PC-3 (cell line): ENCODE measurements around the gene GABARAP. TPM values are rescaled to one million over a fixed set of nuclear protein-coding genes. Genes with fewer than 3 reads are reported as not detected.

ENCODE experiments used
- ATAC-seq: fragments of 200-7000 bp; cut with Tn5 transposase; 2 replicates; pipeline ENCODE4 v1.9.1; 2020; ENCODE audit warnings: mild to moderate bottlenecking, moderate library complexity
- BruUV-seq: library from RNA; stranded (reverse); fragments of 400-500 nt; replicated peaks from 2 replicates; lab custom pipeline; 2021; lab: Mats Ljungman, UMichigan
- CTCF ChIA-PET: fragments of 300-600 bp; sonication (Branson Sonifier 250); formaldehyde crosslinking; loops from one replicate; lab custom pipeline; 2022; ENCODE audit warnings: antibody characterized with exemption; lab: Charles Lee
- POLR2A ChIA-PET: fragments of 300-600 bp; sonication (Branson Sonifier 250); formaldehyde crosslinking; loops from one replicate; lab custom pipeline; 2022; ENCODE audit warnings: antibody characterized with exemption; ENCODE audit not compliant: unreplicated experiment; lab: Charles Lee
- DNase-seq: peaks from one replicate; pipeline ENCODE4 v3.0.0-alpha.2; 2015
- H2AFZ ChIP-seq: fragments of 300-600 bp; sonication (generic); 2 replicates; pipeline ENCODE4 v1.6.0; 2016; ENCODE audit warnings: antibody characterized with exemption, low read length
- H3F3A ChIP-seq: fragments of 300-600 bp; sonication (generic); one replicate; pipeline ENCODE4 v1.6.0; 2017; ENCODE audit warnings: antibody characterized with exemption, low read length, control low read depth, mild to moderate bottlenecking; ENCODE audit not compliant: unreplicated experiment
- H3K27ac ChIP-seq: fragments of 300-600 bp; sonication (generic); 2 replicates; pipeline ENCODE4 v1.5.1; 2016; ENCODE audit warnings: mild to moderate bottlenecking, low read length
- H3K27me3 ChIP-seq: fragments of 300-600 bp; sonication (generic); 2 replicates; pipeline ENCODE4 v1.6.1; 2016; ENCODE audit warnings: low read length, mixed read lengths
- H3K36me3 ChIP-seq: fragments of 300-600 bp; sonication (generic); 2 replicates; pipeline ENCODE4 v1.6.1; 2016; ENCODE audit warnings: low read depth, mixed run types, low read length, mixed read lengths
- H3K4me1 ChIP-seq: fragments of 300-600 bp; sonication (generic); 2 replicates; pipeline ENCODE4 v1.5.1; 2016; ENCODE audit warnings: low read length; ENCODE audit not compliant: insufficient read depth
- H3K4me2 ChIP-seq: fragments of 300-600 bp; sonication (generic); 2 replicates; pipeline ENCODE4 v1.6.0; 2016; ENCODE audit warnings: low read length
- H3K4me3 ChIP-seq: fragments of 300-600 bp; sonication (generic); 2 replicates; pipeline ENCODE4 v1.5.1; 2016; ENCODE audit warnings: mild to moderate bottlenecking, low read length, mixed read lengths
- H3K79me2 ChIP-seq: fragments of 300-600 bp; sonication (generic); 2 replicates; pipeline ENCODE4 v1.6.1; 2017; ENCODE audit warnings: low read length, mixed read lengths
- H3K9ac ChIP-seq: fragments of 300-600 bp; sonication (generic); 2 replicates; pipeline ENCODE4 v1.6.0; 2016; ENCODE audit warnings: mild to moderate bottlenecking, low read length
- H3K9me2 ChIP-seq: fragments of 300-600 bp; sonication (generic); replicated peaks from 2 replicates; pipeline ENCODE4 v1.6.1; 2016; ENCODE audit warnings: mixed run types, low read length, mixed read lengths
- H3K9me3 ChIP-seq: fragments of 300-600 bp; sonication (generic); 2 replicates; pipeline ENCODE4 v1.6.1; 2016; ENCODE audit warnings: low read length, mixed read lengths
- H4K20me1 ChIP-seq: fragments of 300-600 bp; sonication (generic); 2 replicates; pipeline ENCODE4 v1.6.1; 2016; ENCODE audit warnings: low read length, mixed read lengths
- CTCF ChIP-seq: fragments of 300-600 bp; sonication (generic); conservative IDR thresholded peaks from 2 replicates; pipeline ENCODE4 v1.5.1; 2017; ENCODE audit warnings: antibody characterized with exemption, low read depth, mild to moderate bottlenecking, low read length
- EZH2 ChIP-seq: fragments of 300-600 bp; sonication (generic); IDR thresholded peaks from one replicate; pipeline ENCODE4 v1.6.1; 2017; ENCODE audit warnings: antibody characterized with exemption, mild to moderate bottlenecking, low read length; ENCODE audit not compliant: unreplicated experiment
- EZH2phosphoT487 ChIP-seq: fragments of 300-600 bp; sonication (generic); IDR thresholded peaks from 2 replicates; pipeline ENCODE4 v1.6.1; 2018; ENCODE audit warnings: mild to moderate bottlenecking, antibody characterized with exemption, low read length, borderline replicate concordance
- intact Hi-C: fragments of 100-400 bp; cut with micrococcal nuclease; formaldehyde crosslinking; loops from 2 replicates; pipeline ENCODE4 v1.9.0; 2023
- total RNA-seq: library from RNA; depleted of rRNA; stranded (reverse); fragments of >200 nt; gene quantifications from 2 replicates; pipeline ENCODE4 v1.2.3, GENCODE V29; 2014

GABARAP gene
- total RNA-seq, 1 experiment from 2014 or later: 103 TPM

- Histone ChIP-seq H3K79me2 (peaks cover 24% of the 10 kb centered on the region), H3K4me3 (no peak overlapping the region), H3K27me3 (no peaks in the 10 kb centered on the region), H4K20me1 (no peaks in the 10 kb centered on the region), H2AFZ (no peak overlapping the region), H3K27ac (no peak overlapping the region), H3K9me3 (no peaks in the 10 kb centered on the region), H3K36me3 (no peaks in the 10 kb centered on the region), H3K9ac (no peak overlapping the region), H3F3A (no peaks in the 10 kb centered on the region), H3K4me2 (no peak overlapping the region), H3K4me1 (peaks cover 11% of the 10 kb centered on the region), H3K9me2 (no peaks in the 10 kb centered on the region)
- CTCF ChIA-PET: no interaction called here
- TF ChIP-seq CTCF (no peak), EZH2phosphoT487 (no peak), EZH2 (no peak)
- DNase-seq (no peak), ATAC-seq (no peak)
- POLR2A ChIA-PET: no interaction called here
- intact Hi-C loops: no loop called here
- BruUV-seq: no TSS peak
Observed at GRCh38 chr17:7211491-7212273, 30.6 kb downstream of the GABARAP start.

DNA sequence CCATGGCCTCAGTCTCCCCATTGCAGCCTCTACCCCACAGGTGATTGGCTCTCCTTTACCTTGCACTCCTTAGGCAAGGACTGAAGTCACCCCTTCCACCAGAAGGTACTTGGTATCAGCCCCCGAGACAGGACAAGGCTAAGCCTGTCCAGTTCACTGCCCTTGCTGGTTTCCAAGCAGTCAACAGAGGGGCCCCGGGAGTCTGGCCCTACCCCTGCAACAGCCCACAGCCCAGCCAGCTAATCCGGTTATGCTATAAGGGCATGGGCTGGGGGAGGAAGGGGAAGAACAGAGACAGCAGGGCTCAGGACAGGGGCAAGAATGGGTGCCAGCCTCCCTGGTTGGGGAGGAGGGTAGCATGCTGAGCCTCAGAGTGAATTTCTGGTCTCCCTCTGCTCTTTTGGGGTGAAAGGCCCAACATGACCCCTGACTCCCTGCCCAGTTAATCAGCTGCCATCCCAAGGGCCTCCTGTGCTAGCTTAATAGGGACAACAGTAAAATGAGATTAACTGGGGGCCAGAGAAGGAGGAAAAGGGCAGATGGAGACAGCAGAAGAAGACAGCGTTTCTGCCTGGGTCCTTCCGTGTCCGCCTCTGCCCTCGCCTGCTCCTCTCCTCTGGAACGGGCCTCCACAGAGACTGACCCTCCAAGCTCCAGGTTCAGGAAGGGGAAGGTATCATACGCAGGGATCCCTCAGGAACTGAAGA is 33.3 kb downstream of the GABARAP start:
- CTCF ChIA-PET: no interaction called here
- DNase-seq (no peak), ATAC-seq (no peak)
- Histone ChIP-seq H3K9me2 (no peaks in the 10 kb centered on the region), H3F3A (no peaks in the 10 kb centered on the region), H3K79me2 (peaks cover 15% of the 10 kb centered on the region), H3K4me2 (no peak overlapping the region), H2AFZ (no peak overlapping the region), H3K9me3 (no peaks in the 10 kb centered on the region), H3K4me1 (no peaks in the 10 kb centered on the region; the same call in 1 of the 2 replicates), H4K20me1 (no peaks in the 10 kb centered on the region), H3K36me3 (no peaks in the 10 kb centered on the region), H3K4me3 (no peak overlapping the region), H3K9ac (no peak overlapping the region), H3K27me3 (no peaks in the 10 kb centered on the region), H3K27ac (no peak overlapping the region)
- TF ChIP-seq EZH2phosphoT487: no peak
- no peak for TF ChIP-seq EZH2
- TF ChIP-seq CTCF: no peak
- BruUV-seq: no TSS peak
- intact Hi-C loops: no loop called here
- POLR2A ChIA-PET: no interaction called here

DNA sequence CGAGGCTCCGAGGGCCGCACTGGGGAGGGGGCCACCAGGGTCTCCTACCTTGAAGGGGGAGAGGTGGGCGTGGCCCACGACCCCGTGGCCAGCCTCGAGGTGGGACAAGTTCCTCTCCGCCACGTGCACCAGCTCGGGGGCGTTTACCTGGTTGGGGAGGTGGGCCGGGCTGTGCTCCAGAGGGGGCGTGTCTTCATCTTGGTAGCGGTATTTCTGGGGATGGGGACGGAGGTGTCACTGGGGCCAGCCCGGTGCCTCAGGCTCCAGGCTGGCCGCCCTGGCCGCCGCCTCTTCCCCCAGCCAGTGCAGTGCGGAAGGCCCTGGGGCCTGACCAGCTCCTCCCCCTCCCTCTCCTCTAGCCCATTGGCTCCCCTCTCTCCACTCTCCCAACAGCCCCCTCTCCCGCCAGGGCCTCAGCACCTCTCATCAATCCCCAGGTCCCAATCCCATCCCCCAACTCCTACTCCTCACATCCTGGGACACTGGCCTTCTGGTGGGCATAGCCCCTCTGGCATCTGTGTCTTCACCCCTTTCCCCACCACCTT is 34.1 kb downstream of the GABARAP start:
- ChIA-PET POLR2A (no interaction called here), CTCF (no interaction called here)
- no peaks in the 10 kb centered on the region for H3K4me1 ChIP-seq
- H3K27me3 ChIP-seq: no peaks in the 10 kb centered on the region
- H3F3A ChIP-seq: no peaks in the 10 kb centered on the region
- no peak overlapping the region for H3K9ac ChIP-seq
- no peaks in the 10 kb centered on the region for H4K20me1 ChIP-seq
- H3K9me3 ChIP-seq: no peaks in the 10 kb centered on the region
- no TSS peak for BruUV-seq
- ATAC-seq: no peak
- DNase-seq: no peak
- no peak overlapping the region for H3K4me2 ChIP-seq
- intact Hi-C loops: no loop called here
- no peak overlapping the region for H2AFZ ChIP-seq
- no peak overlapping the region for H3K4me3 ChIP-seq
- no peak overlapping the region for H3K27ac ChIP-seq
- no peaks in the 10 kb centered on the region for H3K9me2 ChIP-seq
- H3K36me3 ChIP-seq: no peaks in the 10 kb centered on the region
- peaks cover 7% of the 10 kb centered on the region for H3K79me2 ChIP-seq
- no peak for TF ChIP-seq EZH2
- no peak for TF ChIP-seq EZH2phosphoT487
